Measurements from ENCODE around the gene MTO1.
"Not testable (repeated sequence)": the region's sequence is repeated elsewhere in the genome, so short reads cannot be mapped to it uniquely, and the experiment has no call there.

MTO1 gene

DNA sequence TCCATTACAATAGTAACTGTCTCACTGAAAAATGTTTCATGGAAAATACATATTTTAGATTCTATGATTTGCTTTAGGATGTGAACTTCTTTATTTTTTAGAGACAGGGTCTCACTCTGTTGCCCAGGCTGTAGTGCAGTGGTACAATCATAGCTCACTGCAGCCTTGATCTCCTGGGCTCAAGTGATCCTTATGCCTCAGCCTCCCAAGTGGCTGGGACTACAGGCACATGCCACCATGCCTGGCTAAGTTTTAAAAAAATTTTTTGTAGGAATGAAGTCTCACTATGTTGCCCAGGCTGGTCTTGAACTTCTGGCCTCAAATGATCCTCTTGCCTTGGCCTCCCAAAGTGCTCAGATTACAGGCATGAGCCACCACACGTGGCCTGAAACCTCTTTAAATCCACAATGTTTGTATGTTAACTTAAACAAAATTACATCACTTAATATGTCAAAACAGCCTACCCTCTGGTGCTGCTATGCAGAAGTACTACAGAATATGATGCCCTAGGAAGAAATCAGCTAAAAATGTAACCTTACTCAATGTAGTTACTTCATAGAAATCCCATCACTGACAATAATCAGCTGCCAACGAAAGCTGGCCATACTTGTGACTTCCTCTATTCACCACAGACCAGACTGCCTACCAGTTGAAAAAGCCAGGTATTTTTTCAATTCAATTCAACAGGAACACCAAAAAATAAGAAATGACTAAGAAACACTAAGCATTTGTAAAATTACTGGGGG lies 41.7 kb downstream of the MTO1 start:
- DNase-seq = no peak

DNA sequence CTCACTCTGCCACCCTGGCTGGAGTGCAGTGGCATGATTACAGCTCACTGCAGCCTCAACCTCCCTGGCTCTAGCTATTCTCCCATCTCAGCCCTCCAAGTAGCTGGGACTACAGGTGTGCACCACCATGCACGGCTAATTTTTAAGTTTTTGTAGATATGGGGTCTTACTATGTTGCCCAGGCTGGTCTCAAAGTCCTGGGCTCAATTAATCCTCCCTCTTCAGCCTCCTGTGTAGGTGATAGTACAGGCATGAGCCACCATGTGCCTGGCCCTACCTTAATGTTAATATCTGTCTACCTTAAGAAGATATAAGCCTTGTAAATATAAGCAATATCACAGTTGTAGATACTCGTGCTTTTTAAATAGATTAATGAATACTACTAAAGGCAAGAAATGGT lies 42.6 kb downstream of the MTO1 start:
- no peak for DNase-seq

DNA sequence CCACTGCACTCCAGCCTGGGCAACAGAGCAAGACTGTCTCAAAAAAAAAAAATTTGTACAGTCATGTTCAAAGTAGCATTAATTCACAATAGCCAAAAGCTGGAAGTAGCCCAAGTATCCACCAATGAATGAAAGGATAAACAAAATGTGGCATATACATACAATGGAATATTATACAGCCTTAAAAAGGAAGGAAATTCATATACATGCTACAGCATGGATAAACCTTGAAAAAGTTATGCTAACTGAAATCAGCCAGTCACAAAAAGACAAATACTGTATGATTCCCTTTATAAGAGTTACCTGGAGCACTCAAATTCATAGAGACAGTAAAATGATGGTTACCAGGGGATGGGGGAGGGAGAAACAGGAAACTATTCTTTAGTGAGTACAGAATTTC lies 43.6 kb downstream of the MTO1 start:
- DNase-seq = no peak

DNA sequence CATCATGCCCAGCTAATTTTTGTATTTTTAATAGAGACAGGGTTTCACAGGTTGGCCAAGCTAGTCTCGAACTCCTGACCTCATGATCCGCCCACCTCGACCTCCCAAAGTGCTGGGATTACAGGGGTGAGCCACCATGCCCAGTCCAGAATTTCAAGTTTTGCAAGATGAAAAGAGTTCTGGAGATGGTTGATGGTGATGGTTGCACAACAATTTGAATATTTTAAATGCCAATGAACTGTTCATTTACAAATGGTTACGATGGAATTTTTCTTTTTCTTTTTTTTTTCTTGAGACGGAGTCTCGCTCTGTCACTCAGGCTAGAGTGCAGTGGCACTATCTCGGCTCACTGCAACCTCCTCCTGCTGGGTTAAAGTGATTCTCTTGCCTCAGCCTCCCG lies 44.2 kb downstream of the MTO1 start:
- DNase-seq = not testable (repeated sequence)

DNA sequence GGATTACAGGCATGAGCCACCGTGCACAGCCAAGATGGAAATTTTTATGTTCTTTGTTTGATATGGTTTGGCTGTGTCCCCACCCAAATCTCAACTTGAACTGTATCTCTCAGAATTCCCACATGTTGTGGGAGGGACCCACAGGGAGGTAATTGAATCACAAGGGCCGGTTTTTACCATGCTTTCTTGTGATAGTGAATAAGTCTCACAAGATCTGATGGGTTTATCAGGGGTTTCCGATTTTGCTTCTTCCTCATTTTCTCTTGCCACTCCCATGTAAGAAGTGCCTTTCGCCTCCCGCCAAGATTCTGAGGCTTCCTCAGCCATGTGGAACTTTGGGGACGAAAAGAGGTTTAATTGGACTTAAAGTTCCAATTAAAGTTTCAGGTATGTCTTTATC lies 44.7 kb downstream of the MTO1 start:
- DNase-seq = no peak

DNA sequence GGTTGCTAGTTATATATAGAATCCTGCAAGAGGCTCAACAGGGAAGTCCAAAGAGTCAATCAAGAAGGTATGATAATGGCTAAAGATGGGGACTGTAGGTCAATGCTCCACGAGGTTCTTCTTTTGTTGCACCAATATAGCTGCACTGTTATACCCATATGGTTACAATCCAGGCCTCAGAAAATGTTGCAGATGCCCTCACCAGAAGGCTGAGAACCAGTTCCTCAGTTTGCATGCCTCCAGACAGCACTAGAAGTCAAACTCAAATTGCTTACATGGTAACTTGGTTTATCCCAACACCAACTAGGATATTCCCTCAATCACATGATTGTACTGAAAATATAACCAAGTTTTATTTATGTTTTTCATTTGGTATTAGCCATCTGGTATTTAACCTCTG lies 47.2 kb downstream of the MTO1 start:
- no peak for DNase-seq

DNA sequence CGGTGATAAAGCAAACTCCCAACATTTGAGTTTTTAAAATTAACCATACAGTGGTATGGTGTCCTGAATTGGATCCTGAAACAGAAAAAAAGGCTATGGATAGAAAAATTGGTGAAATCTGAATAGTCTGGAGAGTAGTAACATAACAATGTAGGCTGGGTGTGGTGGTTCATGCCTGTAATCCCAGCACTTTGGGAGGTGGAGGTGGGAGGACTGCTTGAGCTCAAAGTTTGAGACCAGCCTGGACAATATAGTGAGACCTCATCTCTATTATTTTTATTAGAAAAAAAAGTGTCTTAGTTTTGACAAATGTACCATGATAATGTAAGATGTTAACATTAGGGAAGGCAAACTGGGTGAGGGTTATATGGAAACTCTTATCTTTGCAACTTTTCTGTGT lies 48.3 kb downstream of the MTO1 start:
- no peak for DNase-seq

DNA sequence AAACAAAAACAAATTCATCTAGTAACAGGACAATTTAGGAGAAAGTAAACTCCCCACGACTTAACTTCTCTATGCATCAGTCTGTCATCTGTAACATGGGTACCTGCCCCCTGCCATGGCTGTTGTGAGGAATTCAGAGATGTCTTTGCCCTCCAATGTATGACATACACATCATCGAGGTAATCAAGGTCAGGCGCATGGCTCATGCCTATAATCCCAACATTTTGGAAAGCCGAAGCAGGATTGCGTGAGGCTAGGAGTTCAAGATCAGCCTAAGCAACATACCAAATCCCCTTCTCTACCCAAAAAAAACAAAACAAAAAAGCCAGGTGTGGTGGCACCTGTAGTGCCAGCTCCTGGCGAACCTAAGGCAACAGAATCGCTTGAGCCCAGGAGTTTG lies 50.3 kb downstream of the MTO1 start:
- no peak for DNase-seq

DNA sequence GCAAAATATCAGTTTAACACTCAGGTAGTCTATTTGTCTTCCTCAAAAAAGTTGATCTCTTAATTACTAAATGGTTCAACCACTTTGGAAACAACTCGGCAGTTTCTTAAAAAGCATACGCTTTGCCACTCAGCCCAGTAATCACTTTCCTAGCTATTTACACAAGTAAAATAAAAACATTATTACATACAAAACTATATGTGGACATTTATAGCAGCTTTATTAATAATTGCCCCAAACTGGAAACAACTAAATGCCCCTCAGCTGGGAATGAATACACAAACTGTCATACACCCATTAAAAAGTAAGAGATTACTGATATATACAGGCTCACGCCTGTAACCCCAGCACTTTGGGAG lies 51.9 kb downstream of the MTO1 start:
- DNase-seq = no peak

DNA sequence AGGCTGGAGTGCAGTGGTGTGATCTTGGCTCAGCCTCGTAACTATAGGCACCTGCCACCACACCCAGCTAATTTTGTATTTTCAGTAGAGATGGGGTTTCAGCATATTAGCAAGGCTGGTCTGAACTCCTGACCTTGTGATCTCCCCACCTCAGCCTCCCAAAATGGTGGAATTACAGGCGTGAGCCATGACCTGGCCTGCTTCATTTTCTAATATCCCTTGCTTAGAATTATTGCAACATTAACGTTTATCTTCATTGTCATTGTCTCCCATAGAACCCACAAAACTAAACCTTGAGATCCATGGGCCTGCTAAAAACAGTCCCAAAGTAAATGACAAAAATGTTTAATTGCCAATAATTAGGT lies 53.2 kb downstream of the MTO1 start:
- no peak for DNase-seq

DNA sequence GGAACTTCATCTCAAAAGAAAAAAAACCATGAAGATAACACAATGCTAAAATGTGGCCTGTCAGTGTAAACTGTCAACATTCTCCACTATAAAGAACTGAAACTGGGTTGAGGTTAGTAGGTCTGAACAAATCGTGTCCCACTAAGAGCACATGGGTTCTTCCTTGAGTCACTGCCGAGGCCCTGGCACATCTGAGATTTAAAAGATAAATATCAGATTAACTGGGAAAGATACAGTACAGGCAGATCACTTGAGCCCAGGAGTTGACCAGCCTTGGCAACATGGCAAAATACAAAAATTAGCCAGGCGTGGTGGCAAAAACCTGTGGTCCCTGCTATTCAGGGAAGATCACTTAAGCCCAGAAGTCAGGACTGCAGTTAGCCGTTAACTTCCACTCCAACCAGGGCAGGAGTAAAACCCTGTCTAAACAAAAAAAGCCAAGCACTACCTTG lies 53.7 kb downstream of the MTO1 start:
- DNase-seq = no peak

DNA sequence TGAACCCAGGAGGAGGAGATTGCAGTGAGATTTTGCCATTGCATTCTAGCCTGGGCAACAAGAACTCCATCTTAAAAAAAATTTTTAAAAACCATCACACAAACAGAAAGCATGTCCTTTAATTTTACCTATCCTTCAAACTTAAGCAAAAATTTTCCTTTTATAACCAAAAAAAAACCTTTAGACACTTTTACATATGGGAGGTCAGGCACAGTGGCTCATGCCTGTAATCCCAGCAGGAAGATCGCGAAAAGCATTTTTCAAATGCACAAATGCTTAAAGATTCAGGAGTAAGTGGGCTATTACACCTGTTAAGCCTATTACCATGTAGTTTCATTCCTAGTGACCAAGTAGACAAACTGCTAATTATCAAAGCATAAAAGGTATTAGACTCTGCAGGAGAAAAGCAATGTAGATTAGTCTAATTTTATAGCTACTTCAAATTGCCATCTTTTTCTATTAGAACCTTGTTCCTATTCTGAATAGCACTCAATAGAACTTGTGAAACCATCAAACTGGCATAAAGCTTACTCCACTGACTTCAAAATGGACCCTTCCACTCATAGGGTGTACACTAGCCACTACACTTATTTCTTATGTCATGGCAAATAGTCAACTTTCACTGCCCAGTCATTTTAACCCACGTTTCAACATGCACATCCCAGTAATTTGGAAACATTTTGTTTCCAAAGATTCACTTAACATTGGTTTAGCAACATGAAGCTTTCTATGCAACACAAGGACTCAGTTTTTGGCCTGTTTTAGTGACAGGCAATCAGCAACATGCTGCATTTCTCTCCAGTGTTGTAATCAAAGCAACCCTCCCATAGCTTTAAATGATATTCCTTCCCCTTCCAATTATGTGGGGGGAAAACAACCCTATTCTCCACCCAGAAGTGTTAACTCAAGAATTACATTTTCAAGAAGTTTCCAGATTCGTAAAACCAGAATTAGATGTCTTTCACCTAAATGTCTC lies 55.3 kb downstream of the MTO1 start:
- DNase-seq = no peak

DNA sequence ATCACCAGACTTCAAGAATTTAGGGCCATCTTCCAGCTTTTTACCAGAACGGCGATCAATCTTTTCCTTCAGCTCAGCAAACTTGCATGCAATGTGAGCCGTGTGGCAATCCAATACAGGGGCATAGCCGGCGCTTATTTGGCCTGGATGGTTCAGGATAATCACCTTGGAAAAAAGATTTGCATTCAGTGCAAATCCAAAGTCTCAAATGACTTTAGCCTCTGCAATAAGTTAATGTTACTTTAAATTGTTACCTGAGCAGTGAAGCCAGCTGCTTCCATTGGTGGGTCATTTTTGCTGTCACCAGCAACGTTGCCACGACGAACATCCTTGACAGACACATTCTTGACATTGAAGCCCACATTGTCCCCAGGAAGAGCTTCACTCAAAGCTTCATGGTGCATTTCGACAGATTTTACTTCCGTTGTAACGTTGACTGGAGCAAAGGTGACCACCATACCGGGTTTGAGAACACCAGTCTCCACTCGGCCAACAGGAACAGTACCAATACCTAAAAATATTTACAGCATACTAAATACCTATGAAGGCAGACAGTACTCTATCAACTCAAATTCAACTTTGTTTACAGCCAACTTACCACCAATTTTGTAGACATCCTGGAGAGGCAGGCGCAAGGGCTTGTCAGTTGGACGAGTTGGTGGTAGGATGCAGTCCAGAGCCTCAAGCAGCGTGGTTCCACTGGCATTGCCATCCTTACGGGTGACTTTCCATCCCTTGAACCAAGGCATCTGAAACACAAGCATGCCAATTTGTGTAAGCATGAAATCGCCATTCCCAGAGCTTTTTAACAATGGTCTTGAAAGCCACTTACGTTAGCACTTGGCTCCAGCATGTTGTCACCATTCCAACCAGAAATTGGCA lies 56.8 kb downstream of the MTO1 start:
- not testable (repeated sequence) for DNase-seq

DNA sequence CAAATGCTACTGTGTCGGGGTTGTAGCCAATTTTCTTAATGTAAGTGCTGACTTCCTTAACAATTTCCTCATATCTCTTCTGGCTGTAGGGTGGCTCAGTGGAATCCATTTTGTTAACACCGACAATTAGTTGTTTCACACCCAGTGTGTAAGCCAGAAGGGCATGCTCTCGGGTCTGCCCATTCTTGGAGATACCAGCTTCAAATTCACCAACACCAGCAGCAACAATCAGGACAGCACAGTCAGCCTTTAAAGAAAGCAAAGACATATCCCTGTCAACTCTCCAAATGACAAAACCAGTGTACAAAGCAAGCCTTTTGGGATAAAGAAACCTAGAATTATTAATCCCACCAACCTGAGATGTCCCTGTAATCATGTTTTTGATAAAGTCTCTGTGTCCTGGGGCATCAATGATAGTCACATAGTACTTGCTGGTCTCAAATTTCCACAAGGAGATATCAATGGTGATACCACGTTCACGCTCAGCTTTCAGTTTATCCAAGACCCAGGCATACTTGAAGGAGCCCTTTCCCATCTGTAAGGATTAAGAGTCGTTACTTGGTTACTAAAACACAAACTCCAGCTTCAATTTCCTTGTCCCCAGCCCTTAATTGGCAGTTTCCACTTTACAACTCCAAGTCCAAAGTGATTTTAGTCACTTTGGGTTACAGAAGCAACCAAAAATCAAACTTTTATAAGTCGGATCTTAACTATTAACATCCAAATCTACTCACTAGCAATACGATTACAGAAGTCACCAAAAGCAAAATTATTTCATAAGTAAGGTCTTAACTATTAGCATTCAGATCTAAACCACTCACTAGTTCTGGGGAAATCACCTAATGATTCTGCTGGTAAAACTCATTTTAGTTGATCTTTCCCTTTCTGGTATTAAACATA lies 57.7 kb downstream of the MTO1 start:
- DNase-seq = not testable (repeated sequence)

DNA sequence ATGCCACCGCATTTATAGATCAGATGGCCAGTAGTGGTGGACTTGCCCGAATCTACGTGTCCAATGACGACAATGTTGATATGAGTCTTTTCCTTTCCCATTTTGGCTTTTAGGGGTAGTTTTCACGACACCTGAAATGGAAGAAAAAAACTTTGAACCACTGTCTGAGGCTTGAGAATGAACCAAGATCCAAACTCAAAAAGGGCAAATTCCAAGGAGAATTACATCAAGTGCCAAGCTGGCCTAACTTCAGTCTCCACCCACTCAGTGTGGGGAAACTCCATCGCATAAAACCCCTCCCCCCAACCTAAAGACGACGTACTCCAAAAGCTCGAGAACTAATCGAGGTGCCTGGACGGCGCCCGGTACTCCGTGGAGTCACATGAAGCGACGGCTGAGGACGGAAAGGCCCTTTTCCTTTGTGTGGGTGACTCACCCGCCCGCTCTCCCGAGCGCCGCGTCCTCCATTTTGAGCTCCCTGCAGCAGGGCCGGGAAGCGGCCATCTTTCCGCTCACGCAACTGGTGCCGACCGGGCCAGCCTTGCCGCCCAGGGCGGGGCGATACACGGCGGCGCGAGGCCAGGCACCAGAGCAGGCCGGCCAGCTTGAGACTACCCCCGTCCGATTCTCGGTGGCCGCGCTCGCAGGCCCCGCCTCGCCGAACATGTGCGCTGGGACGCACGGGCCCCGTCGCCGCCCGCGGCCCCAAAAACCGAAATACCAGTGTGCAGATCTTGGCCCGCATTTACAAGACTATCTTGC lies 58.6 kb downstream of the MTO1 start:
- peak; percentile 87 for DNase-seq

DNA sequence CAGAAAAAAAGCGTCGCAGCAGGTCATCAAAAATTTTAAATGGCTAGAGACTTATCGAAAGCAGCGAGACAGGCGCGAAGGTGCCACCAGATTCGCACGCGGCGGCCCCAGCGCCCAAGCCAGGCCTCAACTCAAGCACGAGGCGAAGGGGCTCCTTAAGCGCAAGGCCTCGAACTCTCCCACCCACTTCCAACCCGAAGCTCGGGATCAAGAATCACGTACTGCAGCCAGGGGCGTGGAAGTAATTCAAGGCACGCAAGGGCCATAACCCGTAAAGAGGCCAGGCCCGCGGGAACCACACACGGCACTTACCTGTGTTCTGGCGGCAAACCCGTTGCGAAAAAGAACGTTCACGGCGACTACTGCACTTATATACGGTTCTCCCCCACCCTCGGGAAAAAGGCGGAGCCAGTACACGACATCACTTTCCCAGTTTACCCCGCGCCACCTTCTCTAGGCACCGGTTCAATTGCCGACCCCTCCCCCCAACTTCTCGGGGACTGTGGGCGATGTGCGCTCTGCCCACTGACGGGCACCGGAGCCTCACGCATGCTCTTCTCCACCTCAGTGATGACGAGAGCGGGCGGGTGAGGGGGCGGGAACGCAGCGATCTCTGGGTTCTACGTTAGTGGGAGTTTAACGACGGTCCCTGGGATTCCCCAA lies 59.3 kb downstream of the MTO1 start, which contains the start of gene EEF1A1:
TSS of gene EEF1A1 (minus strand) at position 345 of the 663 bp plus-strand sequence. CDS start 1,006 bp downstream, outside the sequence.
- DNase-seq = peak; percentile 89

DNA sequence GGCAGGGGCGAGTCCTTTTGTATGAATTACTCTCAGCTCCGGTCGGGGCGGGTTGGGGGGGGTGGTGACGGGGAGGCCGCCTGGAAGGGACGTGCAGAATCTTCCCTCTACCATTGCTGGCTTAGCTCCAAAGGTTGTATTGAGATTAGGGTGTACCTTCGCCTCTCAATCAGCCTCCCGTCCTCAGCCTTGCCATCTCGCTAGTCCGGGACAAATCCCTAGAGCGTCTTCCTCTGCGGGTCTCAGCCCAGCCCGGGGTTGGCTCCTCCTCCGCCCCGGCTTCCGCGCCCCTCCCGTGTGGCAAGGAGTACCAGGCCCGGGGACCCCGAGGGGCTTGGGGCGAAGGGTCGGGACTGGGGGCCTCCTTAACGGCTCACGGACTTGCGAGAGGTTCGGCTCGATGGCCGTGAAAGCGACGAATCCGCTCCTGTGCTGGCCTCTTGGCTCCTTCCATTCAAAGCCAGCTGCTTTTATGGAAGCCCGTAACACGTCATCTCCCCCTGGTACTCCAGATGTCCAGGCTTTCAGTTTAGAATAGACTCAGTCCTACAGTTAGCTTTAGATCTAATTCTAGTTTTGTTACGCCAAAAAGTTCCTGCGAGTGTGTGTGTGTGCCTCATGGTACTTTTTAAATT lies 59.9 kb downstream of the MTO1 start:
- peak; percentile 99 for DNase-seq

DNA sequence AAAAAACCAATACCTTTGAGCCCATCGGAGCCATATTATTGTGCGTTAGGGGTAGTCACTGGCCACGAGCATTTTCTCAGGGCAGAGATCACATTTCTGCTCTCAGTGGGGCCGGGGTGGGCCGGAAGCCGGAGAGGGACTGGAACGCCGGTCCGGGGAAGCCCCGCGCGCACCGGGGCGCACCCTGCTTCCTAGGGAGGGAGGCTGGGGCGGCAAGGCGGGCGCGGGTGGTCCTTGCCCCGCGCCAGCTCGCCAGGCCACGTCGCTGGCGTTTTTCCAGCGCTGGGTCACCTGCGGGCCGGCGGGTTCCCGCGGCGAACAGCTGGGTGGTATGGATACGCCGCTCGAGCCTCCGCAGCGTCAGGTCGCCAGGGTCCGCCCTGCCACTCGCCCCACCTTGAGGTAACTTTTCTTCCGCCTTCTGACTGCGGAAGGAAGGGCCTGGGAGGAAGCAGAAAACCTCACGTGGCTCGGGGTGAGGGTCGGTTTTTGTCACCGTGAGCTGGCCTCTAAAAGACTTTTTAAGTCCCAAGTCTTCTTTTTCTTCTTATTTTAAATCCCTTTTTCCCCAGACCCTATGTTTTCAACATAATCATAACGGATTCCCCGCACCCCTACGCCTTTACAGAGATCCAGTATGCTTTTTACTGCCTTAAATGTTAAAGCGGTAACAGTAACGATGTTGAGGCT lies 62.0 kb downstream of the MTO1 start:
- DNase-seq = peak; percentile 92
